ENCODE measurements around the gene NIT1.
"Not testable (repeated sequence)": the region's sequence is repeated elsewhere in the genome, so short reads cannot be mapped to it uniquely, and the experiment has no call there.

NIT1 gene

GRCh38 chr1:161115132-161115711 is 2.7 kb upstream of the NIT1 start:
- peak; percentile 50 to 55 for DNase-seq (ENCODE audit: low read depth in 2 of 2)

DNA sequence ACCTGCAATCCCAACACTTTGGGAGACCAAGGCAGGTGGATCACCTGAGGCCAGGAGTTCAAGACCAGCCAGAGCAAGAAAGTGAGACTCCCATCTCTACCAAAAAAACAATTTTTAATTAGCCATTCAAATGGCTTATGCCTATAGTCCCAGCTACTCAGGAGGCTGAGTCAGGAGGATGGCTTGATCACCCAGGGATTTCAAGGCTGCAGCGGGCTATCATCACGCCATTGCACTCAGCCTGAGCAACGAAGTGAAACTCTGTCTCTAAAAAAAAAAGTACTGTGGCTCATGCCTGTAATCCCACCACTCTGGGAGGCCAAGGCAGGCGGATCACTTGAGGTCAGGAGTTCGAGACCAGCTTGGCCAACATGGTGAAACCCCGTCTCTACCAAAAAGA is 1.9 kb upstream of the NIT1 start:
- DNase-seq (ENCODE audit: low read depth in 2 of 2) = not testable (repeated sequence)

GRCh38 chr1:161119092-161119903 is 1.4 kb downstream of the NIT1 start:
- peak in 1 of 2 experiments; percentile 38 for DNase-seq (ENCODE audit: low read depth in 2 of 2)

GRCh38 chr1:161121042-161121650 is 3.2 kb downstream of the NIT1 start:
- DNase-seq (ENCODE audit: low read depth in 2 of 2) = no peak

DNA sequence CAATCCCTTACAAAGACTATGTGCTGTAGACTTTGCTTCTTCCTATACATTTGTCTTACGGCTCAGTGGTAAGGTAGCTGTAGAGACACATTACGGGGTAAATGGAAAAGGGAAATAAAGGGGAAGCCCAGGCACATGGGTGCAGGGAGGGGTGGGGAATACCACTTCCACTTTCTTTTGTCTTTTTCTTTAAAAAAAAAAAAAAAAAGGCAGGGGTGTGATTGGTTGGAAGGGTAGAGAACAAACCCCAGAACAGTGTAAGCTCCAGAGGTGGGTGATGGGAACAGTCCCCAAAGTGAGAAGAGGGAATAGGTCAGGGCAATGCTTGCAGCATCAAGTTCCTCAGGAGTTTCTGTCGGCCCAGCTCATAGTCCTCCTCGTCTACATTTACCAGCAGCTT is 3.9 kb downstream of the NIT1 start:
- no peak for DNase-seq (ENCODE audit: low read depth in 2 of 2)

GRCh38 chr1:161122967-161123366 is 5.1 kb downstream of the NIT1 start:
- no peak for DNase-seq (ENCODE audit: low read depth in 2 of 2)

- DNase-seq (ENCODE audit: low read depth in 2 of 2) = no peak
Measured at GRCh38 chr1:161127649-161128048, 9.7 kb downstream of the NIT1 start.

DNA sequence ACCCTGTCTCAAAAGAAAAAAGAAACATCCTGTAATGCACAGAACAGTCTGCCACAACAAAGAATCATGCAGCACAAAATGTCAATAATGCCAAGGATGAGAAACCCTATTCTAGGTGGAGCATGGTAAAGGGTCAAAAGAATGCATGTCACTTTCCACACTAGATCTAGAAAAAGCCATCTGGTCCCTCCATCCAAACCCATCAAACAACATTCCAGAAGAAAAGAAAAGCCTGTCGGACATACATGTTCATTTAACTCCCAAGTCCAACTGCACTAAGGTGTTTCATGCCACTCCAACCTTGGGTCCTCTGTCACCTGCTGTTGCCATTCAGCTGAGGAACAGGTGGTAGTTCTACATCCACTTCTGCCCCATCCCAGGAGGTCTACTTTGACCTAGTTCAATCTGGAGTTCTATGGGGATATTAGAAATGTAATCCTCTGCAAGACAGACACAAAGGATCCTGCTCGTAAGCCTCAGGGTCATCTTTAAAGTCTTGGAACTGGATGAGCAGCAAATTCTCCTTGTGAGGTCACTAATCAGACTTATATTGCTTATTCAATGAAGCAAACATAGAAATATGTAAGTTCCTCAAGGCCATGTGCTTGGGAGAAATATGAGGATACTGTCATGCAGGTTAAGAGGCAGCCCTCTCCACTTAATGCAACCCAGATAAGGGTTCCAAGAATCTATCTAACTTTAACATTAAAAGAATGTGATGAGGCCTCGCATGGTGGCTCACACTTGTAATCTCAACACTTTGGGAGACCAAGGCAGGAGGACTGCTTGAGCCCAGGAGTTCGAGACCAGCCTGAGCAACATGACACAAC is 10.9 kb downstream of the NIT1 start:
- DNase-seq (ENCODE audit: low read depth in 2 of 2) = no peak

GRCh38 chr1:161130266-161130665 is 12.4 kb downstream of the NIT1 start:
- DNase-seq (ENCODE audit: low read depth in 2 of 2) = no peak

GRCh38 chr1:161131523-161132409 is 13.9 kb downstream of the NIT1 start:
- no peak for DNase-seq (ENCODE audit: low read depth in 2 of 2)

- DNase-seq (ENCODE audit: low read depth in 2 of 2) = peak; percentile 95 to 96
Measured at GRCh38 chr1:161132410-161133219, 14.7 kb downstream of the NIT1 start, which contains the start of gene DEDD. TSS of gene DEDD (minus strand) at chr1:161132667. CDS start at chr1:161124462, 8,205 bp downstream.

GRCh38 chr1:161133220-161133740 is 15.4 kb downstream of the NIT1 start:
- no peak for DNase-seq (ENCODE audit: low read depth in 2 of 2)

GRCh38 chr1:161137881-161138280 is 20.0 kb downstream of the NIT1 start:
- no peak for DNase-seq (ENCODE audit: low read depth in 2 of 2)

DNA sequence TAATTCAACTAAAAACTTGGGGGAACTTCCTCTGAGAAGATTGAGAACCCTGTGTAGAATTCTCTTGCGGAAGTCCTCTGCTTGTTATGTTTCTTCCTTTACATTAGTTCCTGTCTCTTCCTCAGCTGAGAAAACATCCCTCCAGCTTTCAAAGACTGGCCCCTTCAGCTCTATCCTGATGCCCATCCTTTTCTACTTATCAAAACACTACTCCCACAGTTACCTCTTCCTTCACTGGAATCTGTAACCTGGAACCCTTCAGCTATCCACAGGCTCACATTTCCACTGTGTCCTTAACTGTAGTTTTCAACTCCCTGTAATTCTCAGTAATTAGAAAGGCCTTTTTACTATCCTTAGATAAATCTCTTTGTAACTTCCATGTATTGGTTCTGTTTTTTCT is 20.5 kb downstream of the NIT1 start:
- no peak for DNase-seq (ENCODE audit: low read depth in 2 of 2)

GRCh38 chr1:161139766-161140165 is 21.9 kb downstream of the NIT1 start:
- no peak for DNase-seq (ENCODE audit: low read depth in 2 of 2)

GRCh38 chr1:161140755-161141400 is 23.0 kb downstream of the NIT1 start:
- no peak for DNase-seq (ENCODE audit: low read depth in 2 of 2)

GRCh38 chr1:161145832-161146231 is 27.9 kb downstream of the NIT1 start:
- no peak for DNase-seq (ENCODE audit: low read depth in 2 of 2)

GRCh38 chr1:161153176-161153575 is 35.3 kb downstream of the NIT1 start:
- DNase-seq (ENCODE audit: low read depth in 2 of 2) = no peak

DNA sequence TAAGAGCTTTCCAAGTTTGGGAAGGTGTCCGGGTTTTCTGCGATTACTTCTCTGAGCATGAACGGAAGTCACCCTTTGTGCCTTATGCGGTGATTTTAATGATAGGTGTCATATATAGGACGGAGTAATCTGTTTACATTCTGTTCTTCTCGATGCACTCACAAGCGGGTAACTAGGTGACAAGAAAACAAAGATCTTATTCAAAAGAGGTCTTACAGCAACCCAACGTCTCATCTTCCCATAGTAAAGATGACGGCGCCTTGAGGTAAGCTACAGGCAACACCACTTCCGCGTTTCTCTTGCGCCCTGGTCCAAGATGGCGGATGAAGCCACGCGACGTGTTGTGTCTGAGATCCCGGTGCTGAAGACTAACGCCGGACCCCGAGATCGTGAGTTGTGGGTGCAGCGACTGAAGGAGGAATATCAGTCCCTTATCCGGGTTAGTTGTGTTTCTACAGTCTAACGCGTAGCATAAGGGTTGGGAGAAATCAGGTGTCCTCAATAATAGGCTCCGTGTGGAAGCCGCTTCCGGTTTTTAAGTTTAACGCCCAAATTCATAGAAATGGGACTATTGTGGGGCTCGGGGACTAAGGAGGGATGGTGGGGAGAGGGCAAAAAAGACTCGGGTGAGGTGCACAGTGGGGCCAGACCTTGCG is 35.9 kb downstream of the NIT1 start, which contains the start of gene UFC1:
UFC1 (plus strand) TSS at position 297 of the 656 bp plus-strand sequence; CDS start at position 317, 20 bp downstream.
- DNase-seq (ENCODE audit: low read depth in 2 of 2) = peak; percentile 76 to 78
